HUES64 (cell line): ENCODE results near the gene PTGIS.
"Not testable (repeated sequence)": the region's sequence is repeated elsewhere in the genome, so short reads cannot be mapped to it uniquely, and the experiment has no call there.

Experiments used
- H3K27ac ChIP-seq: 2 replicates; pipeline ENCODE4 v1.7.0; 2013; ENCODE audit warnings: low read depth, low read length, inconsistent platforms
- H3K27me3 ChIP-seq: 2 replicates; pipeline ENCODE4 v1.6.1; 2013; ENCODE audit warnings: mild to moderate bottlenecking, low read length; ENCODE audit not compliant: insufficient read depth
- H3K36me3 ChIP-seq: 2 replicates; pipeline ENCODE4 v1.6.1; 2013; ENCODE audit warnings: mild to moderate bottlenecking, low read length; ENCODE audit not compliant: insufficient read depth
- H3K4me1 ChIP-seq: 2 replicates; pipeline ENCODE4 v1.6.1; 2013; ENCODE audit warnings: mild to moderate bottlenecking, low read length, moderate library complexity; ENCODE audit not compliant: insufficient read depth
- H3K4me3 ChIP-seq: 2 replicates; pipeline ENCODE4 v1.5.1; 2013; ENCODE audit warnings: mild to moderate bottlenecking, low read length, moderate library complexity
- H3K9ac ChIP-seq: 2 replicates; pipeline ENCODE4 v1.6.1; 2013; ENCODE audit warnings: mild to moderate bottlenecking, low read depth, low read length
- H3K9me3 ChIP-seq: 2 replicates; pipeline ENCODE4 v1.6.1; 2013; ENCODE audit warnings: low read depth, low read length; ENCODE audit not compliant: insufficient read depth
- WGBS: fragments of 150-250, 120-280 bp; methylation state at CpG from one replicate; pipeline ENCODE4 v1.1.7; 2013; ENCODE audit warnings: missing lambda C conversion rate; 5-methylcytosine and 5-hydroxymethylcytosine counted together

PTGIS gene

GRCh38 chr20:49572857-49573256 lies 4.9 kb upstream of the PTGIS start:
- Histone ChIP-seq H3K4me3 (no peak overlapping the region), H3K4me1 (peaks cover 21% of the 10 kb centered on the region), H3K9me3 (no peaks in the 10 kb centered on the region), H3K27me3 (no peaks in the 10 kb centered on the region), H3K36me3 (no peaks in the 10 kb centered on the region), H3K27ac (no peak overlapping the region), H3K9ac (no peak overlapping the region)
- 57% methylated on average over 5 of the region's 6 CpGs for WGBS

GRCh38 chr20:49571553-49571835 lies 3.6 kb upstream of the PTGIS start:
- H3K4me3 ChIP-seq: no peak overlapping the region
- H3K27ac ChIP-seq: no peak overlapping the region
- no peaks in the 10 kb centered on the region for H3K9me3 ChIP-seq
- peaks cover 27% of the 10 kb centered on the region for H3K4me1 ChIP-seq
- H3K9ac ChIP-seq: no peak overlapping the region
- H3K27me3 ChIP-seq: no peaks in the 10 kb centered on the region
- WGBS: 80% methylated on average over 2 of the region's 2 CpGs
- no peaks in the 10 kb centered on the region for H3K36me3 ChIP-seq

GRCh38 chr20:49570828-49571552 lies 3.1 kb upstream of the PTGIS start:
- Histone ChIP-seq H3K27me3 (no peaks in the 10 kb centered on the region), H3K4me3 (no peak overlapping the region), H3K9me3 (no peaks in the 10 kb centered on the region), H3K27ac (no peak overlapping the region), H3K4me1 (peaks cover 32% of the 10 kb centered on the region), H3K36me3 (no peaks in the 10 kb centered on the region), H3K9ac (no peak overlapping the region)
- 91% methylated on average over 11 of the region's 11 CpGs for WGBS

GRCh38 chr20:49570161-49570827 lies 2.4 kb upstream of the PTGIS start:
- H3K27ac ChIP-seq: no peak overlapping the region
- no peaks in the 10 kb centered on the region for H3K27me3 ChIP-seq
- H3K9me3 ChIP-seq: no peaks in the 10 kb centered on the region
- WGBS: 90% methylated on average over 7 of the region's 7 CpGs
- H3K4me1 ChIP-seq: peaks cover 32% of the 10 kb centered on the region
- H3K4me3 ChIP-seq: no peak overlapping the region
- H3K36me3 ChIP-seq: no peaks in the 10 kb centered on the region
- H3K9ac ChIP-seq: no peak overlapping the region

GRCh38 chr20:49569411-49570115 lies 1.6 kb upstream of the PTGIS start:
- WGBS: 78% methylated on average over 10 of the region's 10 CpGs
- Histone ChIP-seq H3K9ac (0 out of 2 replicates have a peak overlapping the region, but pooled peaks have one; percentile 52), H3K27ac (peak overlapping the region; percentile 93; the same call in 1 of the 2 replicates), H3K36me3 (no peaks in the 10 kb centered on the region), H3K4me1 (peaks cover 32% of the 10 kb centered on the region), H3K27me3 (no peaks in the 10 kb centered on the region), H3K9me3 (no peaks in the 10 kb centered on the region), H3K4me3 (no peak overlapping the region)

GRCh38 chr20:49568278-49569151 lies 578 bp upstream of the PTGIS start:
- Histone ChIP-seq H3K27ac (peak overlapping the region; percentile 93), H3K9ac (peak overlapping the region; percentile 52), H3K36me3 (peaks cover 2% of the 10 kb centered on the region; the same call in 1 of the 2 replicates), H3K9me3 (no peaks in the 10 kb centered on the region), H3K27me3 (no peaks in the 10 kb centered on the region), H3K4me3 (peak overlapping the region; percentile 45), H3K4me1 (peaks cover 32% of the 10 kb centered on the region)
- 22% methylated on average over 11 of the region's 18 CpGs for WGBS

- Histone ChIP-seq H3K36me3 (peaks cover 3% of the 10 kb centered on the region; the same call in 1 of the 2 replicates), H3K4me3 (peak overlapping the region; percentile 88), H3K9me3 (no peaks in the 10 kb centered on the region), H3K27ac (no peak overlapping the region), H3K27me3 (no peaks in the 10 kb centered on the region), H3K9ac (peak overlapping the region; percentile 86; the same call in 1 of the 2 replicates), H3K4me1 (peaks cover 34% of the 10 kb centered on the region)
- 80% methylated on average over 9 of the region's 11 CpGs for WGBS
Observed at GRCh38 chr20:49566401-49567364, 1.3 kb downstream of the PTGIS start.

GRCh38 chr20:49564991-49565390 lies 2.9 kb downstream of the PTGIS start:
- H3K27me3 ChIP-seq, H3K4me3 ChIP-seq, H3K27ac ChIP-seq, H3K9me3 ChIP-seq, H3K9ac ChIP-seq, H3K36me3 ChIP-seq: not testable (repeated sequence)
- WGBS: 93% methylated on average over 12 of the region's 12 CpGs
- H3K4me1 ChIP-seq: peaks cover 42% of the 10 kb centered on the region

GRCh38 chr20:49563015-49563980 lies 4.6 kb downstream of the PTGIS start:
- Histone ChIP-seq H3K9me3 (no peaks in the 10 kb centered on the region), H3K27ac (no peak overlapping the region), H3K27me3 (no peaks in the 10 kb centered on the region), H3K4me1 (peaks cover 29% of the 10 kb centered on the region), H3K36me3 (peaks cover 3% of the 10 kb centered on the region; the same call in 1 of the 2 replicates), H3K9ac (no peak overlapping the region), H3K4me3 (no peak overlapping the region)
- WGBS: 92% methylated on average over 6 of the region's 6 CpGs
